Esophagus squamous epithelium (tissue), 5 donors: Measurements from ENCODE around the gene ST8SIA6. TPM values are rescaled to one million over a fixed set of nuclear protein-coding genes. Genes with fewer than 3 reads are reported as not detected.

Experiments
- DNase-seq: peaks from one replicate; lab custom pipeline; 2025; lab: John Stamatoyannopoulos, UW
- H3K27ac ChIP-seq, 4 donors: fragments of 200-600 bp; sonication (generic); one replicate each; pipeline ENCODE4 v1.5.1; 2016 to 2019; ENCODE audit warnings: mild to moderate bottlenecking in 1 of 4
- H3K27me3 ChIP-seq, 4 donors: fragments of 200-600 bp; sonication (generic); 1 replicate in 3 of 4; 2 replicates in 1 of 4; pipeline versions ENCODE4 v1.5.1 to v1.6.0; 2017 to 2021; ENCODE audit warnings: antibody characterized with exemption in 1 of 4
- H3K36me3 ChIP-seq, 3 donors: fragments of 200-600 bp; sonication (generic); one replicate each; pipeline ENCODE4 v1.5.1; 2016 to 2019
- H3K4me1 ChIP-seq, 3 donors: fragments of 200-600 bp; sonication (generic); one replicate each; pipeline ENCODE4 v1.5.1; 2017 to 2019
- H3K4me3 ChIP-seq, 4 donors: fragments of 200-600 bp; sonication (generic); 1 replicate in 3 of 4; 2 replicates in 1 of 4; pipeline ENCODE4 v1.5.1; 2016 to 2019; ENCODE audit warnings: mild to moderate bottlenecking in 2 of 4, moderate library complexity in 1 of 4
- H3K9me3 ChIP-seq, 3 donors: fragments of 200-600 bp; sonication (generic); one replicate each; pipeline ENCODE4 v1.5.1; 2016 to 2019
- CTCF ChIP-seq, 6 experiments: fragments of 450-650 bp in 4 of 6; fragments of 200-600 bp in 2 of 6; sonication (generic) in 2 of 6; IDR thresholded peaks; one replicate each; pipeline ENCODE4 v1.5.1; 2016 to 2019; ENCODE audit warnings: antibody characterized with exemption in 6 of 6, mild to moderate bottlenecking in 4 of 6, moderate library complexity in 4 of 6
- POLR2A ChIP-seq, 4 donors: fragments of 450-650 bp; IDR thresholded peaks; one replicate each; pipeline ENCODE4 v1.6.1; 2017; ENCODE audit warnings: antibody characterized with exemption in 4 of 4, mild to moderate bottlenecking in 4 of 4, moderate library complexity in 3 of 4
- WGBS, 2 donors: methylation state at CpG; one replicate each; pipeline ENCODE4 v1.1.5; 2018; 5-methylcytosine and 5-hydroxymethylcytosine counted together
- intact Hi-C: fragments of 100-400 bp; cut with DNase I; formaldehyde crosslinking; loops from one replicate; pipeline ENCODE4 v1.15.0; 2022
- total RNA-seq, 4 donors: library from RNA; depleted of rRNA; stranded (reverse); fragments of >200 nt; gene quantifications; one replicate each; pipeline ENCODE4 v1.1.0, GENCODE V29; 2016
- donor health status: DM: yes; HTN: yes; CAD: no.

The ST8SIA6 gene
- total RNA-seq, 4 donors from 2014 or later = 0.53 to 2.3 (median 1.2) TPM

DNA sequence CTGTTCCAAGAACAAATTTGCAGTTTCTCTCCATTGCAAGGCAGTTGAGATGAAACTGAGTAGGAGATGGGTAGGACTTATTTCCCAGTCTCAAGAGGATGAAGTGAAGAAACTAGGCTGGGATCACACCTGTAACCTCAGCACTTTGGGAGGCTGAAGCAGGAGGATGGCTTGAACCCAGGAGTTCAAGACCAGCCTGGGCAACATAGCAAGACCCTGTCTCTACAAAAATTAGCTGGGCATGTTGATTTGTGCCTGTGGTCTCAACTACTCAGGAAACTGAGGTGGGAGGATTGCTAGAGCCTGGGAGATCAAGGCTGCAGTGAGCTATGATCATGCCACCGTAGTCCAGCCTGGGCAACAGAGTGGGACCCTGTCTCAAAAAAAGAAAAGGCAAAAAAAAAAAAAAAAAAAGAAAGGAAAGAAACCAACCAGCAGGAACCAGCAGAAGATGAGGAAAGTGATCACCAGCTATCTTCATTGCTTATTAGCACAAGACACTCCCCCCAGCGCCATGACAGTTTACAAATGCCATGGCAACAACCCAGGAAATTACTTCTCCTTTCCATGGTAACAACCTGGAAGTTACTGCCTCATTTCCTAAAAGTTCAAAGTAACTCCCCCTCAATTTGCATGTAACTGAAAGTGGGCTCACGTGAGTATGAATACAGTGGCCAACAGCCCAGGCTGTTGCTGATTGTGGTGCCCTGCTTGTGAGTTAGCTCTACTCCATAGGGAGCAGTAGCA is 18.3 kb upstream of the ST8SIA6 start:
- no peaks in the 10 kb centered on the region for H3K4me1 ChIP-seq
- H3K4me3 ChIP-seq = no peak overlapping the region
- no peaks in the 10 kb centered on the region for H3K9me3 ChIP-seq
- no peak for DNase-seq
- H3K27me3 ChIP-seq = peaks cover 0 to 13% (median 0%) of the 10 kb centered on the region in 4 donors
- TF ChIP-seq CTCF (IDR thresholded peaks at IDR 0.05) = no peak
- no peak for TF ChIP-seq POLR2A (IDR thresholded peaks at IDR 0.05)
- WGBS, 2 donors = 69 to 78% methylated on average over 3 of the region's 3 CpGs
- intact Hi-C loops = no loop called here
- H3K27ac ChIP-seq = no peak overlapping the region
- H3K36me3 ChIP-seq = no peaks in the 10 kb centered on the region

DNA sequence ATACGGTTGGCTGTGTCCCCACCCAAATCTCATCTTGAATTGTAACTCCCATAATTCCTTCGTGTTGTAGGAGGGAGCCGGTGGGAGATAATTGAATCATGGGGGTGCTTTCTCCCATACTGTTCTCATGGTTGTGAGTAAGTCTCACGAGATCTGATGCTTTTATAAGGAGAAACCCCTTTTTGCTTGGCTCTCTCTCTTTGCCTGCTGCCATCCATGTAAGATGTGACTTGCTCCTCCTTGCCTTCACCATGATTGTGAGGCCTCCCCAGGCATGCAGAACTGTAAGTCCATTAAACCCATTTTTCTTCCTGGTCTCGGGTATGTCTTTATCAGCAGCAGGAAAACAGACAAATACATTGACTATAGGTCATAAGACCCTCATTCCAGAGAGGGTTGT is 15.9 kb upstream of the ST8SIA6 start:
- H3K4me3 ChIP-seq = no peak overlapping the region
- H3K9me3 ChIP-seq = no peaks in the 10 kb centered on the region
- no peaks in the 10 kb centered on the region for H3K4me1 ChIP-seq
- no peak overlapping the region for H3K27ac ChIP-seq
- DNase-seq = no peak
- intact Hi-C loops = no loop called here
- WGBS, 2 donors = 81 to 82% methylated on average over 5 of the region's 5 CpGs
- H3K27me3 ChIP-seq = peaks cover 0 to 17% (median 0%) of the 10 kb centered on the region in 4 donors
- no peaks in the 10 kb centered on the region for H3K36me3 ChIP-seq
- TF ChIP-seq CTCF (IDR thresholded peaks at IDR 0.05) (no peak), POLR2A (IDR thresholded peaks at IDR 0.05) (no peak)

DNA sequence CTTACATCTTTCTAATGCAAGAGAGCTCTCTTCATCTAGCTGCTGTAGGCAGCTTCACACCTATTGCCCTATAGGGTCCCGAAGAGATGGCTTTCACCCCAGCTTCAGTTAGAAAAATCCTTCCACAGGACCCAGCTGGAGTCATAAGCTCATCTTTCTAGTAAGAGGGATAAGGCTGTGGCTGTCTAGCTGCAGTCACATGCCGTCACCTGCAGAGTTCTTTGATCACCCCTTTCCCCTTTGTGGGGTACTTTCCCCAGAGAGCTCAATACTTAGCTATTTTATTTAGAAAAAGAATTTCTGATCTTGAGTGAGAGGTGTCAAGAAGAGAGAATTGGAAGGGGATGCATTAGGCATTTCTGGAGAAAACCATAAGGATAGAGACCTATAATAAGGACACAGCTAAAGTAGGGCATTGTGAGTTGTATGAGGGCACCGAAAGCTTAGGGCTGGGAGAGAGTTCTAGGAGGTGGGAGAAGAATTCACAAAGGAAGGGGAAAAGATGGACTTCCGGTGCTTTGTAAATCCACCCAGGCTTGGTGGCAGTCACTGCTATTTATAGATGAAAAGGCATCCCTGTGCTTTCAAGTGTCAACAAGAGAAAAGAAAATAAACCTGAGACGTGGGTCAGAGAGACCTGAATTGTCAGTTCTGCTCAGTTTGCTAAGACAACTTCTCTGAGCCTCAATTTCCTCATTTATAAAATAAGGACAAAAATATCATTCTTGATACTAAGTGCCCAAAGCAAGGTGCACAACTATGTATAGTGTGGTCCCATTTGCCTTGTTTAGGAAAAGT is 11.1 kb upstream of the ST8SIA6 start:
- Histone ChIP-seq H3K4me1 (no peaks in the 10 kb centered on the region), H3K27me3 (peaks cover 0 to 22% (median 0%) of the 10 kb centered on the region in 4 donors), H3K36me3 (no peaks in the 10 kb centered on the region), H3K4me3 (no peak overlapping the region), H3K27ac (no peak overlapping the region), H3K9me3 (no peaks in the 10 kb centered on the region)
- no peak for DNase-seq
- intact Hi-C loops = no loop called here
- 49 to 65% methylated on average over 5 of the region's 5 CpGs for WGBS, 2 donors
- no peak for TF ChIP-seq CTCF (IDR thresholded peaks at IDR 0.05)
- TF ChIP-seq POLR2A (IDR thresholded peaks at IDR 0.05) = no peak

- H3K36me3 ChIP-seq = no peaks in the 10 kb centered on the region
- TF ChIP-seq CTCF (IDR thresholded peaks at IDR 0.05) (no peak), POLR2A (IDR thresholded peaks at IDR 0.05) (no peak)
- no peaks in the 10 kb centered on the region for H3K9me3 ChIP-seq
- intact Hi-C loops = no loop called here
- H3K27me3 ChIP-seq = peaks cover 0 to 13% (median 0%) of the 10 kb centered on the region in 4 donors
- 79 to 80% methylated on average over 5 of the region's 5 CpGs for WGBS, 2 donors
- no peak for DNase-seq
- no peak overlapping the region for H3K4me3 ChIP-seq
- H3K4me1 ChIP-seq = no peaks in the 10 kb centered on the region
- no peak overlapping the region for H3K27ac ChIP-seq
These were observed 10.2 kb upstream of the ST8SIA6 start for GRCh38 chr10:17464545-17464944.

- TF ChIP-seq POLR2A (IDR thresholded peaks at IDR 0.05) = no peak
- TF ChIP-seq CTCF (IDR thresholded peaks at IDR 0.05) = no peak
- Histone ChIP-seq H3K4me1 (no peaks in the 10 kb centered on the region), H3K27me3 (peaks cover 0 to 18% (median 0%) of the 10 kb centered on the region in 4 donors), H3K9me3 (no peaks in the 10 kb centered on the region), H3K27ac (no peak overlapping the region), H3K4me3 (no peak overlapping the region), H3K36me3 (no peaks in the 10 kb centered on the region)
- DNase-seq = no peak
- intact Hi-C loops = no loop called here
These were observed 6.4 kb upstream of the ST8SIA6 start for GRCh38 chr10:17460756-17461155.
